ENCODE measurements around the gene FAM222B.

FAM222B gene

GRCh38 chr17:28765038-28765437 is 77.6 kb downstream of the FAM222B start:
- DNase-seq, result no peak

DNA sequence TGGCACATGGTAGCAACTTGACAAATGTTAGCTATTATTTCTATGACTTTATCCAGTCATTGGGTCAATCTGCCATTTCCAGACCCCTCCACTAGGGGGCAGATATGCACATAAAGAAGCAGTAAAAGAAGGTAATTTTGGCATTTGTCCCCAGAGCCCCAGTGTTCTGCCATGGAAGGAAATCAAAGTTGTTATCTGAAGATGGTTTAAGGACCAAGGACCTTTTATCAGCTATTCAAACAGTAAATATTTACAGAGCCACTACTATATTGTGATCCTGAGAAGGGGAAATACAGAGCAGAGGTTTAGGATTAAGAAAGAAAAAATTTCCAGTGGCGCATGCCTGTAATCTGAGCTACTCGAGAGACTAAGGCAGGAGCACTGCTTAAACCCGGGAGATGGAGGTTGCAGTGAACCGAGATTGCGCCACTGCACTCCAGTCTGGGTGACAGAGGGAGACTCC is 78.8 kb downstream of the FAM222B start:
- DNase-seq, result peak; percentile 67 to 71

GRCh38 chr17:28763137-28763799 is 79.3 kb downstream of the FAM222B start:
- DNase-seq, result no peak

DNA sequence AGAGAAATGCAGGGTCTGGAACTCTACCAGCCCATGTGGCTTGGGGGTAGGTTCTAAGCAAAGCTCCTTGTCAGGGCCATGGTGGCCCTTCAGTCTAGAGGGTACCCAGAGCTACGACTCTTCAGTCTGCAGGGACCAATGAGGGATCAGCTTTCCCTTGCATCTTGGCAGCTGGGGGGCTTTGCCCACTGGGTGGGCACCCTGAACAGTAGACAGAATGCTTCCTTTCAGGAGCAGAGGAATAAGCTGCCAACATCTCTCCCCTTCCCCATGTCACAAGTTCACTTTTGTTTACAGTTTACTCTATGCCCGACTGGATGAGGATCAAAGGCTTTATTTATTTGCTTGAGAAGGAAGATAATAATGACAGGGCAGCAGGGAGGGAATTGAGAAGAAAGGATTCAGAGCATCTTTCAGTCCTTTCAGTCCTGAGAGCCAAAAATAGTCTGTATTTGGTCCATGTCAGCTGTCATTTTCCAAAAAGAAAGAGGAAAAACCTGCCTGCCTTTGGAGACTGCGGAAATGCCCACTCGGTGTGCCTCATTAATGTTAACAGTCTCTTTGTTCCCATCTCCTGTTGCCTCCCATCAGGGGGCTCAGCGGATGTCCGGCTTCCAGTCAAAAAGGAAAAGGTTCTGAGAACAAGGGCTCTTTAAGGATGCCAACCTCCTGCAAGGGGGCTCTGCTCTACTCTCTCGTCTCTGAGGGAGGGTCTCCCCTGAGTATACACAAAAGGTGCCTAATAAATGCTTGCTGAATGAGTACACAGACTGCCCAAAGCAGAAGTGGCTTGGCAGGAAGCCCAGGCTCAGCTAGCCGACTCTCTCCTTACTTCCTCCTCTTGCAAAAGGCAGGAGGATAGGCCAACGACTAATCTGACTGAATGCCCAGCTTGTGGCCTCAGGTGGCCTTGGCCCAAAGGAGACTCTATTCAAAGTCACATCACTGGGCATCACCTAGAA is 81.7 kb downstream of the FAM222B start:
- no peak for DNase-seq

DNA sequence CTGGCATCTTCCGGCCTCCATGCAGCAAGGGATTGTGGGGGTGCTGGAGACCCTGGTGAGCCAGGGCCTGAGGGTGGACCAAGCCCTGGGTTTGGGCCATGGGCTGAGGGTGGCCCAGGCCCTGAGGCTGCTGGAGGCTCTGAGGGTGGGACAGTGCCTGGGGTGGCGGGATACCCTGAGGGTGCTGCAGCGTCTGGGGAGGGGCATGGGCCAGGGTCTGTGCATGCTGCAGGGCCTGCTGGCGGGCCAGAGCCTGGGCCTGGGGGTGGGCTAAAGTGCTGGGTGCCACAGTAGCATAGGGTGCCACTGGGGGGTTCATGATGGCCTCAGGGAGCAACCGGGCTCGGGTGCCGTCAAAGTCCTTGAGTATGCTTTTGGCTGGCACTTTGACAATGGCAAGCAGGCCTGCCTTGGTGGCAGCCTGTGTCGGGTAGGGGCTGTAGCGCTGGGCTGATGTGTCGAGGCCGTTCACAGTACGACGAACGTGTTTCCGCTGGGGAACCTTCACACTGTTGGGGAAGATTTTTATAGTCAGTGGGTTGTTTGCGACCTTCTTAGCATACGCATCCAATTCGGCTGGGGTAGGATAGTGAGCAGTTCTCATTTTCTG is 83.2 kb downstream of the FAM222B start:
- no peak for DNase-seq

- no peak for DNase-seq
Measured at GRCh38 chr17:28758411-28759121, 84.0 kb downstream of the FAM222B start.

- DNase-seq, result no peak
Measured at GRCh38 chr17:28756049-28756804, 86.4 kb downstream of the FAM222B start.

DNA sequence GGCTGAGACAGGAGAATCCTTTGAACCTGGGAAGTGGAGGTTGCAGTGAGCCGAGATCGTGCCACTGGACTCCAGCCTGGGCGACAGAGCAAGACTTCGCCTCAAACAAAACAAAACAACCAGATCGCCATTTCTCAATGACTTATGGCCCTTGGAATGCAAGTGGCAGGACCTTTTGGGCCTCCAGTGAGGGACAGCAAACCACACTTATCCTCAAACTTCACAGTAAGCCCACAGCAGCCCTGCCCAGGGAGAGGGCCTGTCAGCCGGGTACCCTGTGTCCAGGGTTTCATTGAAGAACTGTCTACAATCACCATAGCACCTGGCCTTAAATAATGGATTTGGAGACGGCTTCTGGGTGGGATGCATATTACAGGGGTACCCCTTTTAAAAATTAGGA is 87.1 kb downstream of the FAM222B start:
- no peak for DNase-seq

DNA sequence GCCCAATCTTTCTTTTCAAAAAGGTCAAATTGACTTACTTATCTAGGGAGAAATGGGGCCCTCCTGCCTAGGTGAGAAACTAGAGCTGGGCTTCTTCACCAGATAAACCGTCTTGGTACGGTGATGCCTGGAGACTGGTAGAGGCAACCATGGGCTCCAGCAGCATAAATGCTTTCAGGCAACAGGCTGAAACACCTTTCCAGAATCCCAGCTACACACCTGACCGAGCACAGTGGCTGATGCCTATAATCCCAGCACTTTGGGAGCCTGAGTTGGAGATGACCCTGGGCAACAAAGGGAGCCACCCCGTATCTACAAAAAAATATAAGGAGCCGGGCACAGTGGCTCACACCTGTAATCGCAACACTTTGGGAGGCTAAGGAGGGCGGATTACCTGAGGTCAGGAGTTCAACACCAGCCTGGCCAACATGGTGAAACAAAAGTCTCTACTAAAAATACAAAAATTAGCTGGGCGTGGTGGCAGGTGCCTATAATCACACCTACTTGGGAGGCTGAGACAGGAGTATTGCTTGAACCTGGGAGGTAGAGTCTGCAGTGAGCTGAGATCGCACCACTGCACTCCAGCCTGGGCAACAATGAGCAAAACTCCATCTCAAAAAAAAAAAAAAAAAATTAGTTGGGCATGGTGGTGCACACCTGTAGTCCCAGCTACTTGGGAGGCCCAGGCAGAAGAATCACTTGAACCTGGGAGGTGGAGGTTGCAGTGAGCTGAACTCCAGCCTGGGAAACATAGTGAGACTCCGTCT is 90.8 kb downstream of the FAM222B start:
- DNase-seq, result no peak

- DNase-seq, result peak; percentile 81 to 83
Measured at GRCh38 chr17:28750178-28751047, 92.2 kb downstream of the FAM222B start.

- no peak for DNase-seq
Measured at GRCh38 chr17:28749516-28750177, 92.9 kb downstream of the FAM222B start.

DNA sequence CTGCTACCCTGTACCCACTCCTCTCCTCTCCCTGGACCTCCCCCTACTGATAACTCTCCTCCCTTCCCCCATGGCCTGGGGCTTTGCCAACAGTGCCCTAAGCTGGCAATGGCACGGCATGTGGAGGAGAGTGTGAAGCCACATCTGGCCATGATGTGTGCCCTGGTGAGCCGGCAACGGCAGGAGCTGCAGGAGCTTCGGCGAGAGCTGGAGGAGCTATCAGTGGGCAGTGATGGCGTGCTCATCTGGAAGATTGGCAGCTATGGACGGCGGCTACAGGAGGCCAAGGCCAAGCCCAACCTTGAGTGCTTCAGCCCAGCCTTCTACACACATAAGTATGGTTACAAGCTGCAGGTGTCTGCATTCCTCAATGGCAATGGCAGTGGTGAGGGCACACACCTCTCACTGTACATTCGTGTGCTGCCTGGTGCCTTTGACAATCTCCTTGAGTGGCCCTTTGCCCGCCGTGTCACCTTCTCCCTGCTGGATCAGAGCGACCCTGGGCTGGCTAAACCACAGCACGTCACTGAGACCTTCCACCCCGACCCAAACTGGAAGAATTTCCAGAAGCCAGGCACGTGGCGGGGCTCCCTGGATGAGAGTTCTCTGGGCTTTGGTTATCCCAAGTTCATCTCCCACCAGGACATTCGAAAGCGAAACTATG is 93.6 kb downstream of the FAM222B start:
- DNase-seq, result no peak

DNA sequence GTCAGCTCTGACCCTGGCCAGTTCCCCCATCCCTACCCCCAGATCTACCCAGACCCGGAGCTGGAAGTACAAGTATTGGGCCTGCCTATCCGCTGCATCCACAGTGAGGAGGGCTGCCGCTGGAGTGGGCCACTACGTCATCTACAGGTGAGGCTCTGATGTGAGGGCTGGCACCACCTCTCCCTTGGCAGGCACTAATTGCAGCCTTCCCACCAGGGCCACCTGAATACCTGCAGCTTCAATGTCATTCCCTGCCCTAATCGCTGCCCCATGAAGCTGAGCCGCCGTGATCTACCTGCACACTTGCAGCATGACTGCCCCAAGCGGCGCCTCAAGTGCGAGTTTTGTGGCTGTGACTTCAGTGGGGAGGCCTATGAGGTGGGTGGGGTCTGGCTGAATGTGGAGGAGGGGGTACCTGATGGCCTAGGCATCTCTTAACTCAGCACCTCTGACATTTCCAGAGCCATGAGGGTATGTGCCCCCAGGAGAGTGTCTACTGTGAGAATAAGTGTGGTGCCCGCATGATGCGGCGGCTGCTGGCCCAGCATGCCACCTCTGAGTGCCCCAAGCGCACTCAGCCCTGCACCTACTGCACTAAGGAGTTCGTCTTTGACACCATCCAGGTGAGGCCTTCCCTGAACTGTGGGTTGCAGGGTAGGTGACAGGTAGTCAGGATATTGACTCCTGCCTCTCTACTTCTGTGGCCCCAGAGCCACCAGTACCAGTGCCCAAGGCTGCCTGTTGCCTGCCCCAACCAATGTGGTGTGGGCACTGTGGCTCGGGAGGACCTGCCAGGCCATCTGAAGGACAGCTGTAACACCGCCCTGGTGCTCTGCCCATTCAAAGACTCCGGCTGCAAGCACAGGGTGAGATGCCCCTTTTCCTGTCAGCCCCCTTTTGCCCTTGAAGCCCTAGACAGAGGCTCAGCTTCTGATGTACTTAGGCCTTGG is 94.5 kb downstream of the FAM222B start:
- DNase-seq, result no peak

- DNase-seq, result no peak
Measured at GRCh38 chr17:28747051-28747691, 95.4 kb downstream of the FAM222B start.

GRCh38 chr17:28746611-28747050 is 96.0 kb downstream of the FAM222B start:
- no peak for DNase-seq

- DNase-seq, result no peak
Measured at GRCh38 chr17:28745786-28746411, 96.7 kb downstream of the FAM222B start.

All from stimulated activated CD4-positive, alpha-beta T cell treated with anti-CD3 and anti-CD28 coated beads, Interleukin-4, amount 100 ng/mL, for 4 hours (primary cell).